HG02970 (cell line): Measurements from ENCODE around the gene CNPY1.

Experiments
- ATAC-seq: cut with Tn5 transposase; IDR thresholded peaks from one replicate; pipeline ENCODE4 v1.9.1; 2021; ENCODE audit warnings: mild to moderate bottlenecking, moderate library complexity, moderate number of reproducible peaks; ENCODE audit not compliant: unreplicated experiment, low FRiP score

CNPY1 gene

DNA sequence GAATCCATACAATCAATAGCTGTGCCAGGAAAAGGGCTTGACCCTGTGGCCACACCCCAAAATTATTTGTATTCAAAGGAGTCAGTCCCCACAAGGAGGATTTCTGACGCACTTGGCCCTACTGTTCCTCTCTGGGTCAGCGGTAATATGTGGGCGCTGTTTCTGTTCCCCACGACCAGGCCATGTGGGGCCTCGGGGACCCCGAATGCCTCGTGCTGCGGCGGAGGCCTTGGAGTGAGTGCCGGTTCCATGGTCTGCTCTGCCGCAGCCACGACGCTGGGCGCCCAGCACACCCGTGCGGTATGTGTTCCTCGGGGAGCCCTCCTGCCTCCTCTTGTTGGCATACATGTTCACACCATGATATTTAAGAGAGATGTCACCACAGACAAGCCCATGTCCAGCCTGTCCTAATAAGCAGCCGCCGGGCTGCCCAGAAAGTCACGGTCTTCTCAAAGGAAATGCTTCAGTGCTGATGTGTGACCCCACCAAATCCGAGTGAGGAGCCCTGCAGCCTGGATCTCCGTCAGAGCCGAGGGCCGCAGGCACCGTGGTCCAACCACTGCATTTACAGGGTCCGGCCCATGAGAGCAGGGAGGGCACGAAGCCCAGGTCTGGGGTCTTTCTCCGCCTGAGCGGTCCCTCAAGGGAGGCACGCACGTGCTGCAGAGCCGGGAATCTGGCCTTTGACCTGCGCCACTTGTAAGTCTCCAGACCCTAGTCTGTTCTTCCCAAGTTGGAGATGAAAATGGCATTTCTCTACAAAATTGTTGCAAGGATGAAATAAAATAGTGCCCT lies 52.4 kb downstream of the CNPY1 start:
- no peak for ATAC-seq

DNA sequence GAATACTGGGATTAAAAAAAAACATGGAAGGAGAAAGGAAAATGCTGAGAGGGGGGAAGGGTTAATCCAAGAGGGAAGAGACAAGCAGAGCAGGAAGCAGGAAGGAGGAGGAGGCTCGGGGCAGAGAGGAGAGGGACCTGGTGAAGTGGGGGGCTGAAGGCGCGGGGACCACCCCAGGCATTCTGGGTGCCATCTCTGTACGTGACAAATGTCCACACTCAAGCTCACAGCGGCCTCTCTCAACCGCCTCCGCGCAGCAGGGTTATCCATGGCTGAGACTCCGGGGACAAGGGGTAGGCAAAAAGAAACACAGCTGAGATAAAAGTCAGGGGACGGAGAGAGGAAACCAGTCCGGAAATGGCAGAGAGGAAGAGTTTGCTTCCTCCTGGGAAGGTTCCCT lies 54.5 kb downstream of the CNPY1 start:
- ATAC-seq = no peak

DNA sequence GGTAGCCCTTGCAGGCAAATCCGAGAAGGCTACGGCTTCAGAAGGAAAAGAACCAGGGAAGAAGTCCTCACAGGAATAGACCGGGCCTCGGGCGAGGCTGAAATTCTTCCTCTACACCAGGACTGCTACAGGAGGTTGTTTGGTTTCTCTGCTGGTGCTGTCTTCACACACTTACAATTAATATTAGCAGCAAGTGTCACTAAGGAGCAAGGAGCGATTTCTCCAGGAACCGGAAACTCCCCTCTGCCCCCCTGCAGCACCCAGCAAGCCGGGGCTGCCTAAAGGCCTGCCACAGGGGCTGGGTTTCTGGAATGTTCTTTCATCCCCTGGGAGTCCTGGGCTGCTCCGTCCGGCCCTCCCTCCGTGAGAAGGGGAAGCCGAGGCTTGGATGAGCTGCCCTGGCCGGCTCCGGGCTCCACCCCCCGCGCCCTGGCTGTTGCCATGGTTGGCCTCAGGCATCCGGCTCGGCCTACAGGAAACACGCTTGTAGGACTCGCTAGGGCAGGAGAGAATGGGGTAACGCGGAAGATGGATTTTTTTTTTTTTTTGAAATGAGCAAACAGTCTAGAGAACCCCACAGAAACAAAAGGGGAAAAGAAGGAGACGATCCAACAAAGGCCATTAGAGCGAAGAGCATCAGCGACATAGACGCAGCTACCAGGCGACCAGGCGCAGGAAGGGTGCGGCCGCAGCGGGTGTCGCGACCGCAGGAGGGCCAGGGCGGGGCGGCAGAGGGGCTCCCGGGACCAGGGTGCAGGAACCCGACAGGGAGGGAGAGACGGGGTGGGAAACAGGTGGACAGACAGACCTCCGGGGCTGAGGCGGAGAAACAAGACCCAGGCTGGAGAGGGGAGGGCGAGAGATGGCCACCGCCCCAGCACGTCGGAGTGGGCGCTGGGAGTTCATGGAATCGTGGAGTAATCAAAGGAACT lies 55.4 kb downstream of the CNPY1 start:
- ATAC-seq = peak; percentile 81

DNA sequence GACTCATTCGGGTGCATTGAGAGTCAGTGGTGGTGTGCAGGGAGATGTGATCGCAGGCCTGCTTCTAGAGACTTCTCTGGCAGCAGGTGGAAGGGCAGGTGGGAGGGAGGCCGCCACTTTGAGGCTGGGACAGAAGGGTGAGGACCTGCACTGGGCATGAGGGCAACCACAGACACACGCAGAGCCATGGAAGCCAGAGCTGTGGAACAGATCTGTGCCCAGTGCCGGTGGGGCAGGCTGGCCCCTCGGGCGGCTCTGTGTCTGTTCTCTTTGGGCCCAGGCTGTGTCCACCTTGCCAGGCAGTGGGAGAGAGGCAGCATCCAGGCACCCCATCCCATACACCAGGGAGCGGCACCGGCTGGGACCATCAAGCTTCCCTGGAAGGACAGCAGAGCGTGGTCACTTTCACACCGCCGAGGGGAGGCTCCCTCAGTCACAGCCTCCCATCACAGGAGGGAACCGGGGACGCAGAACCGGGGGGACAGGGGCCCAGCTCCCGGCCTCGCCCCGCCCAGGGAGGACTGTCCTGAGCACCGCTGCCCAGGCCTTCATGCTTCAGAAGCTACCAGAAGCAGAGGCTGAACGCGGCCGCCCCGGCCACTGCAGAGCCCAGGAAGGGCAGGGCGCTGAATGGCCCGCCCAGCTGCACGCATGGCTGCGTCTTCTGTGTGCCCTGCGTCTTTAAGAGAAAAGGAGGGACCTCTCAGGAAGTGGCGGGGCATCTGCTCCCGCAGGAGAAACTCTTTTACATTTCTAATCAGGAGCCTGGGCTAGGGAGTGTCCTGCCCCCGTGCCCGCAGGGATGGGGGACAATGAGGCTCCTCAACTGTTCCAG lies 56.3 kb downstream of the CNPY1 start:
- peak; percentile 9 for ATAC-seq

DNA sequence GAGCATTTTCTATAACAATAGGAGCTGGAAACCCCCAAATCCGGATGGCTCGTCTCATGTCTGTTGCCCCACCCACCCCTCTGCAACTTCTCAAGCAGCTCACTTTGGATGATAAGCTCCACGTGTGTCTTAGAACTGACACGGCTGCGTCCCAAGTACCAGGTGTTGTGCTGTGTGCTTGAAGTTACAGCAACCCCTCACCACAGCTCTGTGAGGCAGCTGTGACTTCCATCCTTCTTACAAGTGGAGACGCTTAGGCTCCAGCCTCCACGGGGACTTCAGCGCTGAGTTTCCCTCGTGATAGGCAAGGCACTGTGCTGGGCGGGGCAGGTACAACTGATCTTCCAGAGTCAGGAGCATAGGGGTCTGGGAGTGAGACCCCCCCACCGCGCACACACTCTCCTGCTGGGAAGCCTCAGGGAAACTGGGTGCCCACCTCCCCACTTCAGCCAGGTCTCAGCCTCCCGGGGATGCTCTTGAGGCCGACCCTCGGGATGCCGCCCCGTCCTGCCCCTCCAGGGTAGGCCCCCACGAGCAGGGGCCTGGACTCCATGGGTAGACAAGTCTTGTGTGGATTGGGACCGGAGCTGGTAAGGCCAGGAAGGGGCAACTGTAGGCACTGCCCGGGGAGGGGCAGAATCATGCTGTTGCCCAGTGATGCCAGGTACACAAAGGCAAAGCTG lies 57.1 kb downstream of the CNPY1 start:
- ATAC-seq = no peak

DNA sequence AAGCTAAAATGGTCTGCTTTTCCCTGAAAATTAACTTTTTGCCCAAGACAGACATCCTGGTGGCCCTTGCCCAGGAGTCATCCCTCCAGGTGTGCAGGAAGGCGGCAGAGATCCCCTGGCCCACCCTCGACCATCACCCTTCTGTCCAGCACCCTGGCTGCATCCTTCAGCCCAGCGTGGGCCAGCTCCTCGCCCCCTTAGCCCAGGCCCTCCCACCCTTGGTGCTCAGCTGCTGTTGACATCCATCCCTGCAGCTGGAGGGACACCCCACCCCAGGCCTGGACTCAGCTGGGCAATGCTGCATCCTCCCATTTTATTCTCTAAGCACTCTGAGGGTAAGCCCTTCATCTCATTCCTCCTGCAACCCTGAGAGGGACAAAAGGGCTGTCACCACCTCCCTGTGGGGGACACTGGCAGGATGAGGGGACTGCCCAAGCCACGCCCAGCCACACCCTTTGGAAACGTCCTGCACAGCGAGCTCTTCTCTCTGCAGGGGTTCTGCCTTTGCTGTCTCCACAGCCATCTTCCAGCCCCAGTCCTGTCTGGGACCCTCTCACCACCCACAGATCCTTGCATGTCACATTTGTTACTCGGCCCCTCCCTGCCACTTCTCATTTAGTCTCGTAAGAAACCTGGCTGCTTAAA lies 57.8 kb downstream of the CNPY1 start:
- no peak for ATAC-seq

DNA sequence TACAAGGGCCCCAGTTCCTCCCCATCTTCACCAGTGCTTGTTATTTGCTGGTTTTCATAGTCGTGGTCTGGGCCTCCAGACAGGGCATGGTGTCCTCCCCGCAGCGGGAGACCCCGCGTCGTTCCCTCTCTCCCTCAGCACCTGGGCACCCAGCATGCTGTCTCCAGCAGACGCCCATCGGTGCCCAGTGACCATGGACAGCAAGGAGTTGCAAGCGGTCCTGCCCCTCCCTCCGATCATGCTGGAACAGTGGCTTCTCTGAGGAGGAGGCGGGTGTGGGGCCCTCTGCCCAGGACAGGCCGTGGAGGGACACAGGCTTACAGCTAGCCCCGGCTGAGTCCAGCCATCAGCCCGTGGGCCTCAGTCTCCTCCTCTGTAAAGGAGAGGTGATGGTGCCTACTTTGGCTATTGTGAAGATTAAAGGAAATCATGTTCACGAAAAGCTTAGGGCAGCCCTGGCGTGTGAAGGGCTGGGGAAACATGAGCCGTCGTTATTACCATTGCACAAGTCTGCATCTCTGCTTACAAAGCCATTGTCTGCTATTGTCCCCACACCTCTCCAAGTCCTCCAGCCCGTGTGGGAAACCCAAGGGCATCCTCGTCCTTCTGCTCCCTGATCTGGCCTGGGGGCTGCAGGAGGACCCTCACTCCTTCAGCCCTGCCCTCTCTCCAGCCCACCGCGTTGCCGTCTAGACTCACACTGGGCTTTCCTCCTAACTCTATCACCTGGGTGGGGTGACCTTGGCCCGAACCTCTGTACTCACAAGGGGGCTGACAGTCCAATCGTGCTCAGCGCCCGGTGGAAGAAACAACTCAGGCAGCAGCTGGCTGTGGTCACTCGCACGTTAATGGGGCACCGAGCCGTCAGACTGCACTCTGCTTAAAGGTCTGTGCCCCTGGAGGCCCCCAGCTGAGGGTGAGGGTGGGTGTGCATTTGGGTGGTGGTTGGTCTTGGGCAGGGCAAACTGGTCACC lies 58.6 kb downstream of the CNPY1 start:
- no peak for ATAC-seq

DNA sequence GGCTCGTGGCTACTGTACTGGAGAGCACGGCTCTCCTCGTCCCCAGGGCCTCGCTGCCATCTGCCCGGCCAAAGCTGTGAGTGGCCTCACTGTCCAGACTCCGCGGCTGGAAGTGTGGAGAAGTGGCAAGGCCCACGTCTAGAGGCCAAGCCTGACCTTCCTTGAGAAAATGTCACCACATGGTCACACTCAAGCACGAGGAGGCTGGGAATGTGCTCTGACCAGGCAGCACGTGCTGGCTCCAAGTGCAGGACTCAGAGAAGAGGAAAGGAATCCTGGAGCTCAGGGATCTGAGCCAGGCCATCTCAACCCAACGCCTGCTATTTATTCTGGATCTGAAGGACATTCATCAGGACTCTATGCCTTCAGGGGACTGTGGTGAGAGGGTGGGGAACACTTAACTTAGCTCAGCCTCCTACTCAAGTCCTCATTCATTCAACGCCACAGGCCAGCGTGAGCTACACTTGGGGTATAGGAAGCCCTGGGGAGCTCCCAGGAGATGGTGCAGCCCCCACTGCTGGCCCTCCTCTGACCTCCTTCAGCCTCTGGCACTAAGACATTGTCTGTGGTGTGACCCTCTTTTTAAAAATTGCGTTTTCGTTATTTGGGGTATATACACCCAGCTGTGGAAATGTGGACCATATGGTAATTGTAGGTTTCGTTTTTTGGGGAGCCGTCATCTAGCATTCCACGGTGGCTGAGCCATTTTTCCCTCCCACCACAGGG lies 59.4 kb downstream of the CNPY1 start:
- no peak for ATAC-seq

DNA sequence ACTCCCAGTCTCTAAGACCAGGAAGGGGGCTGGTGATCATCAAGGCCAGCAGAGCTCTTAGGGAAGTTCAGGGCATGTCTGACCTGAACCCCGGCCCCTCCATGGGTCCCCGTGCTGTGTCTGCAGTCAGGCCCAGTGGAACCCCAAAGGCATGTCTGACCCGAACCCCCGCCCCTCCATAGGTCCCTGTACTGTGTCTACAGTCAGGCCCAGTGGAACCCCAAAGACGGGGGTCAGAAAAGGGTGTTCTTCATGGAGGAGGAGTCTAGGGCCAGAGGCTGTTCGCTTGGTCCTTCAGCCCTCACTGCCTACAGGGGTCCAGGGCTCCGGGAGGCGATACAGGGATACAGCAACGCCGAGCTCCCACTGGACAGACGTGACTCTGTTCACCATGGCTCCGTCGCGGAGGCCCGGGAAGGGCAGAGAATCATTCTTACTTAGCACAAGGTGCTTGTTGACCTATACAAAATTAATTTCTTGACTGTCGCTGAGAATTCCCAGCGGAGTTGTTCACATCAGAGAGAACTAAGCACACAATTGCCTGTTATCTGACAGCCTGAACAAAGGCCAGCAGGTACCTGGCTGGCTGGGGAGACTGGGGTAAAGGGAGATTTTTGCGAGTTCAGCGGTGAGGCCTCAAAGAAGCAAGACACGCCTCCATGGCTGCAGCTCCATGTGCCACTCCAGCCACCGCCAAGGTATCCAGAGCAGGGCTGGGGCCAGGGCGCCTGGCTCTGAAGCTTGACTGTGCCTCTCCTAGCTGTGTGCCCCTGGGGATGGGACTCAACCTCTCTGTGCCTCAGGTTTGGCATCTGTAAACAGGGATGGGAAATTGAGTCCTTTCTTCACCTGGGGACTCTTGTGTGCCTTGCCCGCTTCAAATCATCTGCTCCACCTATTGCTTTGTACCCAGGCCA lies 61.6 kb downstream of the CNPY1 start:
- ATAC-seq = no peak

DNA sequence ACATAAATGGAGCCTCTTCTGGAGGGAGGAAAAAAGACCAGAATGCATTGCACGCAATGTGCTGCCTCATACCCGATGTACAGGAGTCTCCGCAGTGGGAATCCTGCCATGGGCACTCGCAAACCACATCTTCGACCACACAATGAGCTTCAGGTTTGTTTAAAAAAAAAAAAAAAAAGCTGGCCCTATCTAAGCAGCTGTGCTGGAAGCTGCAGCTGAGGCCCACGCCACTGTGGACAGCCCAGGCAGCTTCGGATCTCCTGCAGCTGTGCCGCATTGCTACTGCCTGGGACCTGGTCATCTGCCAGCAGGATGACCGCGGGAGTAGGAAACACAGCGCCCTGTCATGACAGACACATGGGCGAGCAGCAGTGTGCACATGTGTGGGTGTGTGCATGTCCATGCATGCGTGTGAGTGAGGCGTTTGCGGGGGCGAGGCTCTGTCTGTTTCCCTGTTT lies 62.5 kb downstream of the CNPY1 start:
- ATAC-seq = no peak

DNA sequence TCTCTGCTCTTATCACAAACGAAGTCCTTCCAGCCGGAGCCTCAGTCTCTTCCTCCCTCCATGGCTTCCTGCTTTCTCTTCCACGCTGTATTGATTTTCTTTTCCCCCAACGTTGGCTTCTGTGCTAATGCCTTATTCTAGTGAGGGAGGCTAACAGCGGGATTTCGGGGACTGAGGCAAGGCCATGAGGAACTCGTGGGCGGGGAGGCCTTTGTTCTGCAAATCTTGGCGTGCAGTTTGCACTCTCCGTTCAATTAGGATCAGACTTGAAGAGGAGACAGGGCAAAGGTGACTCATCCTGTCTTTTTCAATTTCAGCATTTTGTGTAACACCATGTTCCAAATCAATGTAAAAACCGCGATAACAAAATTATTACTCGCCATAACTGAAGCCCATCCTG lies 63.1 kb downstream of the CNPY1 start:
- no peak for ATAC-seq

DNA sequence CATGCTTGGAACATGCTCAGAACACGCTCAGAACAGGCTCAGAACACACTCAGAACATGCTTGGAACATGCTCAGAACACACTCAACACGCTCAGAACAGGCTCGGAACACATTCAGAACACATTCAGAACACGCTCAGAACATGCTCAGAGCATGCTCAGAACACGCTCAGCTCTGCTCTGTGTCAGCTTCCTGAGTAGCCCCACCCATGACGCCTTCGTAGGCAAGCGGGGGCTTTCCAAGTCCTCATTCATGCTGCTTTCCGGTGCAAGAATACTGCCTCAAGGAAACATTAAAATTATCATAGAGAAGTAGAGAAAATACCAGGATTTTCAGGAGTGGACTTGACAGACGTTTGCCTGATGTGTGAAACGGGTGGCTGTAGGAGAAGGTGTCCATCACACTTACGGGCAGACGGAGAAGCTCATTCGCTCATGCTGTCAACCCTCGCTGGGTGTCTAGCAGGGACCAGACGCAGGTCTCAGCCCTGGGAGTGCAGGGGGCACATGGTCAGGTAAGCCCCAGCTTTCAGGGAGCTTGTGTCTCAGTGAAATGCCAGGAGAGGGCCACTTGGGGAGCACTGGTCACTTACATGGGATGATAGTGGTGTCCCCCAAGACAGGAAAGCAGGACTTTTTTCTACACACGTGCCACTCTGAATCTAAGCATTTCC lies 63.7 kb downstream of the CNPY1 start:
- ATAC-seq = no peak

DNA sequence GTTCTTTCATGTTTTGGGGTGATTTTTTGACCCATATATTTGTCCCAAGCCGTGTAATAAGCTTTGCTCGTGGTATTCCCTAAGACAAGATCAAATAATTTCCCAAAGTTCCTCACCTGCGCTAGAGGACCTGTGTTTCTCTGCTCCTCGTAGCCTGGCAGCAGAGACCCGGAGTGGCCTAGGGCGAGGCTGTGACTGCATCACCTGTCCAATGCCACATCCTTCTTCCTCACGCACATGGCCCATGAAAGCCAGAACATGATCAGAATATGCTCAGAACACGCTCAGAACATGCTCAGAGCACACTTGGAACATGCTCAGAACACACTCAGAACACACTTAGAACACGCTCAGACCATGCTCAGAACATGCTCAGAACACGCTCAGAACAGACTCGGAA lies 64.6 kb downstream of the CNPY1 start:
- no peak for ATAC-seq

DNA sequence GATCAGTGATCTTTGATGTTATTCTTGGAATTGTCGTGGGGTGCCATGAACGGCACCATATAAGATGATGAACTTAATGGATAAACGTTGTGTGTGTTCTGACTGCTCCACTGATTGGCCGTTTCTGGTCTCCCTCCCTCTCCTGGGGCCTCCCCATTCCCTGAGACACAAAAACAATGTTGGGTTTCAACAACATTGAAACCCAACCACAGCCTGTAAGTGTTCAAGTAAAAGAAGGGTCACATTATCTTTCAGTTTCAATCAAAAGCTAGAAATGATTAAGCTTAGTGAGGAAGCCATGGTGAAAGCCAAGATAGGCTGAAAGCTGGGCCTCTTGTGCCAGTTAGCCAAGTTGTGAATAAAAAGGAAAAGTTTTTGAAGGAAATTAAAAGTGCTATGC lies 68.9 kb downstream of the CNPY1 start:
- ATAC-seq = peak; percentile 87

DNA sequence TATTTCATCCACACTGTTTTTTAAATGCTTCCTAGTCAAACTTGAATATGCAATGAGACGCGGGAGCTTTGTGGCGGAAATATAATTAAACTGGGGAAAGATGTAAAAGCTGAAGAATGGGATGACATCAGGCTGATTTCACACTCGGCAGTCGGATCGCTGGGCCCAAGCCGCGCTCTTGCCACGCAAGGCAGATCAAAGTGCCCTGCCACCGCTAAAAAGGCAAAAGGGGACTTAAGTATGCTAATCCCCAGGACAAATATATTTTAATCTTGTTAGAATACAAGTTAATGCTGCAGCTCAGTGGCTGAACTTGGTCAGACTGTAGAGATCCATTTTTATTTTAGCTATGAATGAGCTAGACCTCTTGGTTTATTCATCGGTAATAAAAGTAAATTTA lies 74.6 kb downstream of the CNPY1 start:
- no peak for ATAC-seq
